ENCODE results near the gene CHTOP.

CHTOP gene

DNA sequence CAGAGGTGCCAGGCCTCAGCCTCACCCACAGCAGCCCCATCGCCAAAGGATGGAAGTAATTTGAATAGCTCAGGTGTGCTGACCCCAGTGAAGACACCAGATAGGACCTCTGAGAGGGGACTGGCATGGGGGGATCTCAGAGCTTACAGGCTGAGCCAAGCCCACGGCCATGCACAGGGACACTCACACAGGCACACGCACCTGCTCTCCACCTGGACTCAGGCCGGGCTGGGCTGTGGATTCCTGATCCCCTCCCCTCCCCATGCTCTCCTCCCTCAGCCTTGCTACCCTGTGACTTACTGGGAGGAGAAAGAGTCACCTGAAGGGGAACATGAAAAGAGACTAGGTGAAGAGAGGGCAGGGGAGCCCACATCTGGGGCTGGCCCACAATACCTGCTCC is 59.6 kb downstream of the CHTOP start:
- DNase-seq = no peak
